Measurements from ENCODE around the gene VPS41.
A peak's percentile ranks its signal among the peaks of the same experiment; 100 is the strongest.
"Not testable (repeated sequence)": the region's sequence is repeated elsewhere in the genome, so short reads cannot be mapped to it uniquely, and the experiment has no call there.

The VPS41 gene

GRCh38 chr7:38908759-38909335 lies at the start of gene VPS41:
Gene VPS41 (minus strand): TSS chr7:38909191. CDS start chr7:38909174, 17 bp downstream.
- no peak for DNase-seq (ENCODE audit: low read depth)

- no peak for DNase-seq (ENCODE audit: low read depth)
Observed at GRCh38 chr7:38955892-38956291, 46.9 kb upstream of the VPS41 start.

DNA sequence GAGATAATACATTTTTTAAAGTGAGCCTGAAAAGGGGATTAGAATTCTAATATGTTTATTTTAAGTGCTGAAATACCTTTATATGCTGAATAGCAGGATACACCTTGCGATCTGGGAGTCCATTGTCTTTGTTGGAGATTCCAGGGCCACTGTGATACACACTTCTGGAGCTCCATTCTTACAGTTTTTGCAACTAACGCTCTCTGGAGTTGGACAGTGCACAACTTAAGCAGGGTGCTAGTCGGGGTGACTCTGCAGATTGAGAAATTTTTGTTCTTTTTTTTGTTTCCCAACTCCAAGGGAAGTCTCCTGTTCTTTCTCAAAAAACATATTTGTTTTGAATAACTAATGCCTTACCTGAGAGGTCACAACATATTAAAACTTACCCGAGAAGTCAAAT lies 45.0 kb upstream of the VPS41 start:
- DNase-seq (ENCODE audit: low read depth), result no peak

GRCh38 chr7:38953227-38953626 lies 44.2 kb upstream of the VPS41 start:
- DNase-seq (ENCODE audit: low read depth), result no peak

DNA sequence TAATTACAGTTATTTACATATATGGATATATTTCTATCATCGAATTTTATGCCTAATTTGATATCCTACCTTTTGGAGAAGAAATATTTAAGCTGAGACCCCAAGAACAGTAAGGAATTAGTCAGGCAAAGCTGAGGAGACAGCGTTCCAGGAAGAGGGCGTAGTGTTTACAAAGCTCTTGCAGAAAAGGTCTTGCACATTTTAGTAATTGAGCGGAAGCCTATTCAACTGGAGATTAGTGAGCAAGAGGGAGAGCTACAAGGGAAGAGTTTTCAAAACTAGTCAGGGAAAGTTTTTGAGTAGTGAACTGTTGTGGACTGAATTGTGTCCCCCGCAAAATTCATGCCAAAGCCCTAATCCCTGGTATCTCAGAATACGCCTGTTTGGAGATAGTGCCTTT lies 42.2 kb upstream of the VPS41 start:
- no peak for DNase-seq (ENCODE audit: low read depth)

DNA sequence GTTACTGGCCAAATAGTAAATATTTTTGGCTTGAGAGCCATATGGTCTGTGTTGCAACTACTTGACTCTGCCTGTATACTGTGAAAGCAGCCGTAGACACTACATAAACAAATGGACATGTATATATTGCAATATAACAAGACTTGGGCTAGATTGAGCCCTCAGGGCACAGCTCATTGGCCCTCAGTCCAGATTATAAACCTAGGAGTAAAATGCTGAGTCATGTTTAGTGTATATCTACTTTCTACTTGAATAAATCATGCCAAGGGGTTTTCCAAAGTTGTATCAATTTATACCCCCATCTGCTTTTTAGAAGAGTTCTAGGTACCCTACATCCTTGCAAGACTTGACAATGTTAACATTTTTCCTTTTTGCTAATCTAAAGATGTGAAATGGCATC lies 41.3 kb upstream of the VPS41 start:
- no peak for DNase-seq (ENCODE audit: low read depth)

- not testable (repeated sequence) for DNase-seq (ENCODE audit: low read depth)
Observed at GRCh38 chr7:38947541-38947940, 38.5 kb upstream of the VPS41 start.

DNA sequence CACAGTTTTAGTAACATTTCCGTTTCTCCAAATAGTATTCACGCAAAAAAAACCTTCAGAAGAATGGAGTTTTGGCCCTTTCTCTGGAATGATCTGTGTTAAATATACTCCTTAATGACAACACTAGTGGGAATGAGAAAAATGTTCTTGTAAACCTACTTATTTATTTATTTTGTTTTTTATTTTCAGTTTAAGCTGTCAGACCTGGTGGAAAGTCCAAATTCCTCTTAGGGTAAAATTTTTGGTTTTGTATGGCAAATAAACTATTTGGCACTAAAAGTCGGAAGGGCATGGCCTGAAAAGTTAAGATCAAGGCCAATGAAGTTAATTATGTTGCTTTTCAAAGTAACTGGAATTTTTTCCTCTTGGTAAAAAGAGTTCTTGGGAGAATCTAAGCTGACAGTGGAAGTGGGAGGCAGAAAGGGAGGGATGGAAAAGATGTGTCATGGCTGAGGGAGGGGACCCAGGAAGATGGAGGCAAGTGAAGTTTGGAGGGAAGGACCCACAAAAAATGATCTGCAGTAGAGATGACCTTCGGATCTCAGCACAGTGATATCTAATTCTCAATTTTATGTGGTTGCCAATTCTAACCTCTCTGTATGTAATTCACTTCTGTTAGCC lies 33.5 kb upstream of the VPS41 start:
- DNase-seq (ENCODE audit: low read depth), result no peak

DNA sequence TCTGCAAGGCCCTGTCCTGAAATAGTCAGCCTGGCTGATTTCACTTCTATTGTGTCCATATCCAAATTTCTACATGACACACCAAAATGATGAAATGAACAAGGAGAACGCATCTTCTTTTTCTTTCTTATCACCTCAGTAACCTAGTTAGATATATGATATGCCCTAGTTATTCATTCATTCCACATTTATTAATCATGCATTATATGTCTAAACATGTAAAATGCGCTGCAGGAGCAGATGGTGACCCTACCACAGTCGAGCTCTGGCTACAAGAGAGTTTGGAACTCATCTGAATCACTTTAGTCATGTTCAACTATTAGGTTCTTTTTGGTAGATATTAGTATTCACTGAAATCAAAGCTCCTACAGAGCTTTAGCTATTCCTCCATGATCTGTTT lies 31.8 kb upstream of the VPS41 start:
- no peak for DNase-seq (ENCODE audit: low read depth)

GRCh38 chr7:38938589-38938988 lies 29.6 kb upstream of the VPS41 start:
- DNase-seq (ENCODE audit: low read depth), result no peak

GRCh38 chr7:38938001-38938485 lies 29.1 kb upstream of the VPS41 start:
- DNase-seq (ENCODE audit: low read depth), result no peak

- no peak for DNase-seq (ENCODE audit: low read depth)
Observed at GRCh38 chr7:38936641-38937040, 27.6 kb upstream of the VPS41 start.

DNA sequence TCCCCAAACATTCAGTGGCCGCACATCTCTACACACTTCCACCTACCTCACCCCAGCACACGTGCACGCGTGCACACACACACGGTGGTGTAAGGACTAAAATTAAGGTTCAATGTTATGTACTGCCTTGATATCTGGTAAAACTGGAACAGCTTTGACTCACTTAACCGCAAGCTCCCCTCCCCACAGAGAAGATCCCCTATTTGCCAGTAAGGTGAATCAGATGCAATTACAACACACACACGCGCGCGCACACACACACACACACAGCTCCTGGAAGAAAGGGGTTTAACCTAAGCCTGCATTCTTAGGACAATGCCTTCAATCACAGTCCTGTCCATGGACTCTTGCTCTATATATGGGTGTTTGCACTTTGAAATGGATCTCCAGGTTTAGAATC lies 25.5 kb upstream of the VPS41 start:
- DNase-seq (ENCODE audit: low read depth), result no peak

GRCh38 chr7:38934051-38934450 lies 25.1 kb upstream of the VPS41 start:
- DNase-seq (ENCODE audit: low read depth), result no peak

GRCh38 chr7:38932509-38933168 lies 23.6 kb upstream of the VPS41 start:
- DNase-seq (ENCODE audit: low read depth), result peak; percentile 14

- DNase-seq (ENCODE audit: low read depth), result no peak
Observed at GRCh38 chr7:38929460-38930171, 20.6 kb upstream of the VPS41 start.

DNA sequence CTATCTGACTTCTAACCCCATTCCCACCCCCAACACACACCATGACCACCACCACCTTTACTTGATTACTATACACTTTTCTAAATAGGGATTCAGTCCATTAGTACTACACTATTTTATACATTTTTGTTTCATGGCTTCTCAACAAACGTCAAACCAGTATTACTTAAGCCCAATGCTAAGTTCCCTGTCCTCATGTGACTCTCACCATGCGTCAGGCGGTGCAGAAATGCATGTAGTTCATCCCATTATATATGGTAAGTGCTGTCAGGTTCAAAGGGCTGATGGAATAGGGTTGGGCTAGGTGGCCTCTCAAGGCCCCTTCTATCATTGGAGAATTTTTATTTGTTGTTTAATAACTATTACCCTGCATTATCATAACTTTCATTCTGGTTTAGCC lies 19.5 kb upstream of the VPS41 start:
- no peak for DNase-seq (ENCODE audit: low read depth)

DNA sequence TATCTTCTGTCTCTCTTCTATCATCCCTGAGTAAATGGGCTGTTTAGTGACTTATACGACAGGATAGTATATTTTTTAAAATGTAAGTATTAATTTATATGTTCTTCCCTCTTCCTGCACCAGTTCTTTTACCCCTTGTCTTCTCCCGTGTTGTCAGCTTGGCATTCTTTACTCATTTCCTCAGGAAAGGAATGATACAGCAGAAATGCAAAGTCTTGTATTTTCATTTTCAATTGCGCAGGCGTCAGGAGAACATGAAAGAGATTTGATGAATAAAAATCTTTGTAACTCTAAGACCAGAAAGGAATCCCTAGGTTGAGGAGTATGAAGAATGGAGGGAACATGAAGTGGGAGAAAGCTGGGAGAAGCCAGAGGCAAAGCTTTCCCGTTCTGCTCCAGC lies 18.8 kb upstream of the VPS41 start:
- DNase-seq (ENCODE audit: low read depth), result no peak

DNA sequence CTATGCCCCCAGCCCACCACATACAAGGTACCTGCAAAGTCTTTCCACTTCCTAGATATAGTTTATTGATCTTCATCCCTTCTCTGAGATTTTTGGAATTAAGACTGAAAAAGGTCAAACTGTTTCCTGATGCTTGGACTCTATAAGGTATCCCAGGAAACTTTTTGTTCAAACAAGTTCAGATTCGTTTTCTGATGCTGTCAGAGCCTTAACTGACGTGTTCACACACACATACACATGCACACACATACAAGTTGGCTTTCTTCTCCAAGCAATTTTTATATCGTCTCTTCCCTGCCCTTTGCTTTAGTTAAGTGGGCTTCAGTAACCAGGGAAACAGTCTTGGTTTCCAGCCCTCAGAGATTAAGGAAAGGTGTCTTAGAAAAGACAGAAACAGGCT lies 11.7 kb upstream of the VPS41 start:
- DNase-seq (ENCODE audit: low read depth), result no peak

- DNase-seq (ENCODE audit: low read depth), result no peak
Observed at GRCh38 chr7:38916396-38916795, 7.4 kb upstream of the VPS41 start.

DNA sequence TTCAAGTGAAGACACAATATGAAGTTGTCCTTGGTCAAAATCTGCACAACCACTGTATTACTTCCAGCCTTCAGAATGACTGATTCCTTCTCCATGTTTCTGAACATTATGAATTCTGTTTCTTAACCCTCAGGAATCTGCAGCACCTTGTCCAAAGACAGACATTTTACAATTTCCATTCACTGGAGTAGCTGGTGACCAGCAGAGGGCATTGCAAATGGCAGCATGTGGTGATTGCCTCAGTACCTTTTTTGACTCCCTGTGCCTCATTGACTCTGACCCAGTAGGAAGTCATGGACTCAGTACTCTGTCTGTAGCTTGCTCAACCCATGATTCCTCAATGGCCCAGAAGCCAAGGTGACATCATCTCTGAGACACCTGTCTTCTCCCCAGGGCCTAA lies 879 bp upstream of the VPS41 start:
- DNase-seq (ENCODE audit: low read depth), result no peak

GRCh38 chr7:38907766-38908165 lies 1.2 kb downstream of the VPS41 start:
- DNase-seq (ENCODE audit: low read depth), result no peak

DNA sequence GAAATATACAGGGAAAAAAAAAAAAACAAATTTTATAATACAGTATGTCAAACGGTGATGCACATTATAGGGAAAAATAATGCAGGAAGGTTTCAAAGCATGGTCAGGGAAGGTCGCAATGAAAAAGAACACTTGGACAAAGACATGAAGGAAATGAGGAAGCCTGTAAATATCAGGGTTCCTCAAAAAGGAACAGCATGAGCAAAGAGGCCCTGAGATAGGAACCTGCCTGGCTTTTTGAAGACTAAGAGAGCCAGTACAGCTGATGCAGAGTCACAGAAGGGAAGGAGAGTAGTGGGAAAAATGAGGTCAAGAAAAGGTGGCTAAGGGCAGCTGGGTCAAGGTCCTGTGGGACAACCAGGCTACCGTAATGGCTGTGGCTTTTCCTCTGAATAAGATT lies 1.9 kb downstream of the VPS41 start:
- DNase-seq (ENCODE audit: low read depth), result no peak

Measured in CMK (cell line).